Upper lobe of left lung (tissue), 6 donors: ENCODE measurements around the gene SLC2A10. TPM values are rescaled to one million over a fixed set of nuclear protein-coding genes. Genes with fewer than 3 reads are reported as not detected.

Experiments
- ATAC-seq, 2 donors: fragments of 200-7000 bp; cut with Tn5 transposase; one replicate each; pipeline ENCODE4 v1.9.1; 2022; ENCODE audit warnings: mild to moderate bottlenecking in 2 of 2, moderate library complexity in 2 of 2; ENCODE audit not compliant: low FRiP score in 2 of 2
- DNase-seq, 2 donors: peaks; one replicate each; pipeline ENCODE4 v3.0.0-alpha.2; 2019 to 2020
- H3K27ac ChIP-seq, 4 donors: fragments of 200-600 bp; sonication (generic); one replicate each; pipeline ENCODE4 v1.5.1; 2016 to 2019
- H3K27me3 ChIP-seq, 4 donors: fragments of 200-600 bp; sonication (generic); one replicate each; pipeline ENCODE4 v1.5.1; 2017 to 2019
- H3K36me3 ChIP-seq, 4 donors: fragments of 200-600 bp; sonication (generic); one replicate each; pipeline ENCODE4 v1.5.1; 2016 to 2019
- H3K4me1 ChIP-seq, 4 donors: fragments of 200-600 bp; sonication (generic); one replicate each; pipeline ENCODE4 v1.5.1; 2018 to 2019
- H3K4me3 ChIP-seq, 4 donors: fragments of 200-600 bp; sonication (generic); one replicate each; pipeline ENCODE4 v1.5.1; 2017 to 2019; ENCODE audit warnings: mild to moderate bottlenecking in 2 of 4, moderate library complexity in 1 of 4
- H3K9me3 ChIP-seq, 4 donors: fragments of 200-600 bp; sonication (generic); one replicate each; pipeline ENCODE4 v1.5.1; 2018 to 2019
- EP300 ChIP-seq, 4 donors: sonication (generic); formaldehyde crosslinking; IDR thresholded peaks; one replicate each; pipeline ENCODE4 v1.5.1; 2017; ENCODE audit warnings: antibody characterized with exemption in 4 of 4, control low read depth in 2 of 4
- POLR2A ChIP-seq, 4 donors: fragments of 450-650 bp; IDR thresholded peaks; one replicate each; pipeline ENCODE4 v1.5.1; 2016 to 2017; ENCODE audit warnings: antibody characterized with exemption in 4 of 4, mild to moderate bottlenecking in 2 of 4
- POLR2AphosphoS5 ChIP-seq, 2 donors: sonication (generic); formaldehyde crosslinking; IDR thresholded peaks; one replicate each; pipeline ENCODE4 v1.5.1; 2017; ENCODE audit warnings: antibody characterized with exemption in 2 of 2
- WGBS, 2 donors: methylation state at CpG; one replicate each; pipeline ENCODE4 v1.1.5; 2017 to 2018; 5-methylcytosine and 5-hydroxymethylcytosine counted together
- total RNA-seq, 6 donors: library from RNA; depleted of rRNA in 4 of 6; stranded (reverse); fragments of >200 nt in 4 of 6; gene quantifications; one replicate each; pipeline versions ENCODE4 v1.1.0 to v1.2.1, GENCODE V29; 2016 to 2021
- TF ChIP-seq, protein P1 (sequence below), 6 experiments: fragments of 450-650 bp in 4 of 6; fragments of 200-600 bp in 2 of 6; sonication (generic) in 2 of 6; IDR thresholded peaks; one replicate each; pipeline ENCODE4 v1.5.1; 2016 to 2019; ENCODE audit warnings: antibody characterized with exemption in 6 of 6
- donor health status: DM: no; HTN: no; CAD: no; lungs with moderate emphysema.
- donor health status: DM: no; HTN: yes; CAD: no; lungs with severe emphysema.

SLC2A10 gene
- total RNA-seq, 6 donors from 2014 or later: 5.5 to 93.2 (median 13.8) TPM

DNA sequence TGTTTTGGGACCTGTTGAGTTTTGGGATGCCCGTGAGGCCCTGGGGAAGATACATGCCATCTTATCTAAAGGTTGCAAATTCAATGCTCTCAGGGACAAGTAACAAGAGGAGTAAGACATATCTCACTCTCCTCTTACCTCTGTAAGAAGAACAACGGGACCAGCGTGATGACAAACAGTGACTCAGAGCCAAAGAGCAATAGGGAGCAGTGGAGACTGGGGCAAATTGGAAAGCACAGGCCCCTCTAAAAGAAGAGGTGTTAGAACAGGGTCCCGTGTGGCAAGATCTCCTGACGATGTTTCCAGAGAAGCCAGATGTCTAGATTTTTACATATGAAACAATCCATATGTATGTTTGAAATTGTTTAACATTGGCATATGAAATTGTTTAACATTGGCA, 31.8 kb upstream of the SLC2A10 start:
- peaks cover 0 to 8% (median 0%) of the 10 kb centered on the region in 4 donors for H3K36me3 ChIP-seq
- ATAC-seq (no peak), DNase-seq (no peak)
- 86 to 91% methylated on average over 5 of the region's 5 CpGs for WGBS, 2 donors
- no peaks in the 10 kb centered on the region for H3K27me3 ChIP-seq
- H3K9me3 ChIP-seq: peaks cover 0 to 3% (median under 1%) of the 10 kb centered on the region in 4 donors
- peaks cover 0 to 3% (median 1%) of the 10 kb centered on the region in 4 donors for H3K4me1 ChIP-seq
- H3K4me3 ChIP-seq: no peak overlapping the region
- no peak overlapping the region for H3K27ac ChIP-seq
- TF ChIP-seq, protein P1, sequence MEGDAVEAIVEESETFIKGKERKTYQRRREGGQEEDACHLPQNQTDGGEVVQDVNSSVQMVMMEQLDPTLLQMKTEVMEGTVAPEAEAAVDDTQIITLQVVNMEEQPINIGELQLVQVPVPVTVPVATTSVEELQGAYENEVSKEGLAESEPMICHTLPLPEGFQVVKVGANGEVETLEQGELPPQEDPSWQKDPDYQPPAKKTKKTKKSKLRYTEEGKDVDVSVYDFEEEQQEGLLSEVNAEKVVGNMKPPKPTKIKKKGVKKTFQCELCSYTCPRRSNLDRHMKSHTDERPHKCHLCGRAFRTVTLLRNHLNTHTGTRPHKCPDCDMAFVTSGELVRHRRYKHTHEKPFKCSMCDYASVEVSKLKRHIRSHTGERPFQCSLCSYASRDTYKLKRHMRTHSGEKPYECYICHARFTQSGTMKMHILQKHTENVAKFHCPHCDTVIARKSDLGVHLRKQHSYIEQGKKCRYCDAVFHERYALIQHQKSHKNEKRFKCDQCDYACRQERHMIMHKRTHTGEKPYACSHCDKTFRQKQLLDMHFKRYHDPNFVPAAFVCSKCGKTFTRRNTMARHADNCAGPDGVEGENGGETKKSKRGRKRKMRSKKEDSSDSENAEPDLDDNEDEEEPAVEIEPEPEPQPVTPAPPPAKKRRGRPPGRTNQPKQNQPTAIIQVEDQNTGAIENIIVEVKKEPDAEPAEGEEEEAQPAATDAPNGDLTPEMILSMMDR (IDR thresholded peaks at IDR 0.05): no peak
- TF ChIP-seq POLR2AphosphoS5 (IDR thresholded peaks at IDR 0.05): no peak
- no peak for TF ChIP-seq POLR2A (IDR thresholded peaks at IDR 0.05)
- no peak for TF ChIP-seq EP300 (IDR thresholded peaks at IDR 0.05)

DNA sequence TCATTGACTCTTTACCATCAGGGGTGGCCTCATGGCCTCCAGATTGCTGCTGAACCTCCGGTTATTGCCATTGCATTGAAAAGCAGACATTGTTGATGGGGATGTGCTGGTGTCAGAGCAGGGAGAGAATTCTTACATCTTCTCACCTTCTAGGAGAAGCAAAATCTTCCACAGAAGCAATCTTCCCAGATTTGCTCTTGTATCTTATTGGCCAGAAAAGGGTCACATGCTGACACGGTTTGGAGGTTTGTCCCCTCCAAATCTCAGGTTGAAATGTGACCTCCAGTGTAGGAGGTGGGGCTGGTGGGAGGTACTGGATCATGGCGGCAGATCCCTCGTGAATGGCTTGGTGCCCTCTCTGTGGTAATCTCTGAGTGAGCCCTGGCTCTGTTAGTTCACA, 30.9 kb upstream of the SLC2A10 start:
- no peak for DNase-seq
- no peak for ATAC-seq
- H3K4me3 ChIP-seq: no peak overlapping the region
- H3K36me3 ChIP-seq: peaks cover 0 to 8% (median 0%) of the 10 kb centered on the region in 4 donors
- TF ChIP-seq POLR2AphosphoS5 (IDR thresholded peaks at IDR 0.05): no peak
- TF ChIP-seq POLR2A (IDR thresholded peaks at IDR 0.05): no peak
- TF ChIP-seq, protein P1 (IDR thresholded peaks at IDR 0.05): no peak
- TF ChIP-seq EP300 (IDR thresholded peaks at IDR 0.05): no peak
- H3K27ac ChIP-seq: no peak overlapping the region
- WGBS, 2 donors: 87 to 98% methylated on average over 4 of the region's 4 CpGs
- H3K9me3 ChIP-seq: no peaks in the 10 kb centered on the region
- no peaks in the 10 kb centered on the region for H3K27me3 ChIP-seq
- H3K4me1 ChIP-seq: peaks cover 3 to 12% (median 8%) of the 10 kb centered on the region in 4 donors

GRCh38 chr20:46680684-46681031, 28.8 kb upstream of the SLC2A10 start:
- H3K4me3 ChIP-seq: no peak overlapping the region
- WGBS, 2 donors: 86 to 95% methylated on average over 2 of the region's 2 CpGs
- peaks cover 6 to 16% (median 13%) of the 10 kb centered on the region in 4 donors for H3K4me1 ChIP-seq
- H3K9me3 ChIP-seq: no peaks in the 10 kb centered on the region
- peaks cover 0 to 19% (median 0%) of the 10 kb centered on the region in 4 donors for H3K36me3 ChIP-seq
- TF ChIP-seq, protein P1 (IDR thresholded peaks at IDR 0.05): no peak
- TF ChIP-seq POLR2AphosphoS5 (IDR thresholded peaks at IDR 0.05): no peak
- no peak for TF ChIP-seq EP300 (IDR thresholded peaks at IDR 0.05)
- TF ChIP-seq POLR2A (IDR thresholded peaks at IDR 0.05): no peak
- ATAC-seq (no peak), DNase-seq (no peak)
- no peak overlapping the region for H3K27ac ChIP-seq
- no peaks in the 10 kb centered on the region for H3K27me3 ChIP-seq

DNA sequence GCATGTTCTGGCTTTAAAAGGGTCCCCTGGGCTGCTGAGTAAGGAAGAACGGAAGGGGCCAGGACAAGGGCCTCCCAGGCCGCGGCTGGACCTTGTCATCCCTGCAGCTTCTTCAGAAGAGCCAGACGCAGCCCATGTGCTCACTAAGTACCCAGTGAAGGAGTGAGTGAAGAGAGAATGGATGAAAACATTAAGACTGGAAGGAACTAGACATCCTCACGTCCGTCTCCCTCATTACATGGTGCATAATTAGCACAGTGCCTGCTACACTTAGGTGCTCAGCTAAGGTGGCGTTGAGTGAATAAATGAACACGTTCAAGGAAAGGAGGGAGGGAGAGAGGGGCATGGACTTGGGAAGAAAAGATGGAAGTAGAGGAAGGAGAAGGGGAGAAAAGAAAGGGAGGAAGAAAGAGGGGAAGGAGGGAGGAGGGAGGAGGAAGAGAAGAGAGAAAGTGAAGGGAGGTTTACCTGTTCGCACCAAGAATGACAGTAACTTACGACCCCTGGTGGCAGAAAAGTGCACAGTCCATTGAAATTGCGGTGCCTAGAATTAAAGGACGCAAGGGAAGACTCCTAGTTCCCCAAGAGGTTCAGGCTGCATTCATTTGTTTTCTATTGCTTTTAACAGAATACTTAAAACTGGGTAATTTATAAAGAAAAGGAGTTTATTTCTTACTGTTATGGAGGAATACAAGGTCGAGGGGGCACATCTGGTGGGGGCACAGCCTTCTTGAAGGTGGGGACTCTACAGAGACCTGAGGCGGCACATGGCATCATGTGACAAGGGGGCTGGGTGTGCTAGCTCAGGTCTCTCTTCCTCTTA, 28.2 kb upstream of the SLC2A10 start:
- ATAC-seq (peak in 1 of 2 donors; percentile 57), DNase-seq (peak in 1 of 2 donors; percentile 47)
- no peaks in the 10 kb centered on the region for H3K9me3 ChIP-seq
- H3K4me3 ChIP-seq: no peak overlapping the region
- no peak for TF ChIP-seq POLR2AphosphoS5 (IDR thresholded peaks at IDR 0.05)
- TF ChIP-seq, protein P1 (IDR thresholded peaks at IDR 0.05): peak; percentile 46 to 78 (median 64)
- H3K27me3 ChIP-seq: no peaks in the 10 kb centered on the region
- peaks cover 6 to 16% (median 13%) of the 10 kb centered on the region in 4 donors for H3K4me1 ChIP-seq
- no peak overlapping the region for H3K27ac ChIP-seq
- WGBS, 2 donors: 53 to 57% methylated on average over 14 of the region's 14 CpGs
- peaks cover 0 to 25% (median 0%) of the 10 kb centered on the region in 4 donors for H3K36me3 ChIP-seq
